Measurements from ENCODE around the gene ETV3. TPM values are rescaled to one million over a fixed set of nuclear protein-coding genes. Genes with fewer than 3 reads are reported as not detected.

Gene ETV3
- total RNA-seq (2021; ENCODE audit: unreplicated experiment), result 21.2 TPM
- polyA plus RNA-seq (2012), result 10.0 and 11.0 TPM in 2 replicates
- Bru-seq, nascent RNA, result percentile 91 among the genes with signal in this experiment
- BruChase-seq, experiment 1, labeled RNA remaining after a 6-hour chase, result percentile 81 among the genes with signal in this experiment
- percentile 95 among the genes with signal in this experiment for BruChase-seq, experiment 2, labeled RNA remaining after a 2-hour chase
- long read RNA-seq, partial matches to known transcripts, result 2 of 5 reads
- long read RNA-seq, other reads (novel, unspliced or antisense), result 2 of 5 reads

DNA sequence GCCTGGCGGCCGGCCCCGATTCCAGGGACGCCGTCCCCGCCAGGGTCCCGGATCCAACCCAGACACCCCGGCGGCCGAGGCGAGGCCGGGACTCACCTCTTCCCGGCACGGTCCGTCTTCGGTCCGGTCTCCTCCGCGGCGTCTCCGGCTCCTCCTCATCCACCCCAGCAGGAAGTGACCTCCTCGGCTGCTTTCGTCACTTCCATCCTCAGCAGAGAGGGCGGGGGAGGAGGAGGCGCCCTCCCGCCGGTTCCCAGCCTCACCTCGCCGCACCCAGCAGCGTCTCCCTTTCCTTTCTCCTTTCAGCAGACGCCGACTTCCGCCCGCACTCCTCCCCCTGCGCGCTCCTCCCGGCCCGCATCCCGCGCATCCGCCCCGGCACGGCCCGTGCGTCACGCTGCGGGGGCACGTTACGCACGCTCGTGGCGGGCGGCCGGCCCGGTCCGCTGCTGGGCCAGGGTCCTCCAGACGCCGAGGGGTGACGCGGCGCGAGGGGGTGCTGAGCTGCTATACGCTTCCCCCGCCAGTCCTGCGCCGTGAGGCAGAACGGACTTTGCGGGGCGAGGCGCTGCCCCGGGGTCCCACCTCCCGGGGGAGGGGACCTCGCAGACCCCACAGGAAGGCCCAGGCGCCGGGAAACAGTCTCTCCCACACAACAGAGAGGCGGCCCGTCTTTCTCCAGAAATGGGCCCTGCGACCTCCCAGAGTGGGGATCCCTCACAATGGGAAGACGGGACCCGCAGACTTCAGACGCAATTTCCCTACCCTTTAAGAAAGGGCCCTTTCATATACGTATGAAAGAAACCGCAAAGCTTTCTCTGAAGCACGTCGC, at the start of gene ETV3:
Gene ETV3, minus strand, starts transcription at position 176 of the 832 bp plus-strand sequence. CDS start 2,043 bp downstream, outside the sequence.
- peak; percentile 76 for DNase-seq (ENCODE audit: low read depth, low spot score)
- H3K27ac ChIP-seq (ENCODE audit: low read depth, low read length), result peak within 1 kb of the TSS; percentile 60
- peaks cover 13 to 25% of the 10 kb centered on the region in 2 experiments for H3K4me1 ChIP-seq (ENCODE audit: control insufficient read depth in 1 of 2, insufficient read depth in 2 of 2, low read length in 2 of 2)
- ATAC-seq, result peak; percentile 92
- RAD21 ChIA-PET (ENCODE audit: low non-redundant PET in 1 of 2, low total read pairs in 2 of 2, uncharacterized antibody in 2 of 2, unreplicated experiment in 2 of 2), result no interaction called here
- intact Hi-C loops (cut with micrococcal nuclease), result loop anchor here (5.0 kb wide), 1 partner anchor 46 kb away; no protein-coding TSS in a partner anchor
- H3K79me2 ChIP-seq (ENCODE audit: insufficient read depth, low read length), result peaks cover 44% of the 10 kb centered on the region
- peak within 1 kb of the TSS; percentile 91 to 94 for H3K4me3 ChIP-seq (replicated peaks in 1 of 2; ENCODE audit: low read depth in 1 of 2, low read length in 2 of 2)
- peaks cover 7% of the 10 kb centered on the region; the same call in 1 of the 2 replicates for H4K20me1 ChIP-seq (ENCODE audit: insufficient read depth)
- no peaks in the 10 kb centered on the region for H3K9me2 ChIP-seq (ENCODE audit: insufficient read depth)
- no peaks in the 10 kb centered on the region for H3K9me3 ChIP-seq (ENCODE audit: control insufficient read depth in 1 of 2, insufficient read depth in 1 of 2, low read depth in 1 of 2, low read length in 2 of 2)
- POLR2A ChIA-PET, result no interaction called here
- H3K27me3 ChIP-seq (ENCODE audit: insufficient read depth, low read length), result no peaks in the 10 kb centered on the region
- H2AFZ ChIP-seq (ENCODE audit: low read depth, low read length, poor library complexity, severe bottlenecking), result no peak within 1 kb of the TSS
- CTCF ChIA-PET, result interaction anchor here (3.7 kb wide), 1 partner anchor 16 kb away, joined by 18 read pairs; no protein-coding TSS in a partner anchor
- peak within 1 kb of the TSS; percentile 90 for H3K4me2 ChIP-seq (ENCODE audit: low read length)
- TSS peak; percentile 79 for BruUV-seq (replicated peaks)
- H3K36me3 ChIP-seq (ENCODE audit: control insufficient read depth in 1 of 2, insufficient read depth in 2 of 2, low read length in 2 of 2), result peaks cover 22 to 26% of the 10 kb centered on the region in 2 experiments
- H3K9ac ChIP-seq (ENCODE audit: low read length), result peak within 1 kb of the TSS; percentile 84
- TF ChIP-seq, protein P1, sequence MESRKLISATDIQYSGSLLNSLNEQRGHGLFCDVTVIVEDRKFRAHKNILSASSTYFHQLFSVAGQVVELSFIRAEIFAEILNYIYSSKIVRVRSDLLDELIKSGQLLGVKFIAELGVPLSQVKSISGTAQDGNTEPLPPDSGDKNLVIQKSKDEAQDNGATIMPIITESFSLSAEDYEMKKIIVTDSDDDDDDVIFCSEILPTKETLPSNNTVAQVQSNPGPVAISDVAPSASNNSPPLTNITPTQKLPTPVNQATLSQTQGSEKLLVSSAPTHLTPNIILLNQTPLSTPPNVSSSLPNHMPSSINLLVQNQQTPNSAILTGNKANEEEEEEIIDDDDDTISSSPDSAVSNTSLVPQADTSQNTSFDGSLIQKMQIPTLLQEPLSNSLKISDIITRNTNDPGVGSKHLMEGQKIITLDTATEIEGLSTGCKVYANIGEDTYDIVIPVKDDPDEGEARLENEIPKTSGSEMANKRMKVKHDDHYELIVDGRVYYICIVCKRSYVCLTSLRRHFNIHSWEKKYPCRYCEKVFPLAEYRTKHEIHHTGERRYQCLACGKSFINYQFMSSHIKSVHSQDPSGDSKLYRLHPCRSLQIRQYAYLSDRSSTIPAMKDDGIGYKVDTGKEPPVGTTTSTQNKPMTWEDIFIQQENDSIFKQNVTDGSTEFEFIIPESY (IDR thresholded peaks at IDR 0.05; ENCODE audit: extremely low read depth, insufficient replicate concordance, low read length), result no peak
- TF ChIP-seq CEBPB (IDR thresholded peaks at IDR 0.05; ENCODE audit: low read depth) (no peak), RAD21 (IDR thresholded peaks at IDR 0.05; ENCODE audit: low read depth) (no peak), EZH2 (IDR thresholded peaks at IDR 0.05) (no peak), ZNF274 (IDR thresholded peaks at IDR 0.05; ENCODE audit: low read depth, low read length) (no peak), POLR2A (IDR thresholded peaks at IDR 0.05; ENCODE audit: borderline replicate concordance, extremely low read depth, insufficient read depth, insufficient read length) (peak; percentile 37), ZFX (IDR thresholded peaks at IDR 0.05) (peak; percentile 95), SRF (IDR thresholded peaks at IDR 0.05; ENCODE audit: low read depth) (no peak), YY1 (IDR thresholded peaks at IDR 0.05; ENCODE audit: extremely low read depth, insufficient replicate concordance, low read depth, low read length) (no peak), ELF1 (IDR thresholded peaks at IDR 0.05; ENCODE audit: borderline replicate concordance, low read depth) (no peak; the same call in 1 of the 2 replicates), JUND (IDR thresholded peaks at IDR 0.05) (no peak), EGR1 (IDR thresholded peaks at IDR 0.05; ENCODE audit: low read depth) (peak; percentile 78), FOSL1 (IDR thresholded peaks at IDR 0.05; ENCODE audit: low read depth) (no peak), POLR2AphosphoS5 (IDR thresholded peaks at IDR 0.05; ENCODE audit: low read depth, low read length) (peak; percentile 93), EZH2phosphoT487 (IDR thresholded peaks at IDR 0.05; ENCODE audit: borderline replicate concordance) (no peak)
- TF ChIP-seq, protein P2, sequence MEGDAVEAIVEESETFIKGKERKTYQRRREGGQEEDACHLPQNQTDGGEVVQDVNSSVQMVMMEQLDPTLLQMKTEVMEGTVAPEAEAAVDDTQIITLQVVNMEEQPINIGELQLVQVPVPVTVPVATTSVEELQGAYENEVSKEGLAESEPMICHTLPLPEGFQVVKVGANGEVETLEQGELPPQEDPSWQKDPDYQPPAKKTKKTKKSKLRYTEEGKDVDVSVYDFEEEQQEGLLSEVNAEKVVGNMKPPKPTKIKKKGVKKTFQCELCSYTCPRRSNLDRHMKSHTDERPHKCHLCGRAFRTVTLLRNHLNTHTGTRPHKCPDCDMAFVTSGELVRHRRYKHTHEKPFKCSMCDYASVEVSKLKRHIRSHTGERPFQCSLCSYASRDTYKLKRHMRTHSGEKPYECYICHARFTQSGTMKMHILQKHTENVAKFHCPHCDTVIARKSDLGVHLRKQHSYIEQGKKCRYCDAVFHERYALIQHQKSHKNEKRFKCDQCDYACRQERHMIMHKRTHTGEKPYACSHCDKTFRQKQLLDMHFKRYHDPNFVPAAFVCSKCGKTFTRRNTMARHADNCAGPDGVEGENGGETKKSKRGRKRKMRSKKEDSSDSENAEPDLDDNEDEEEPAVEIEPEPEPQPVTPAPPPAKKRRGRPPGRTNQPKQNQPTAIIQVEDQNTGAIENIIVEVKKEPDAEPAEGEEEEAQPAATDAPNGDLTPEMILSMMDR (IDR thresholded peaks at IDR 0.05 in 2 of 3, conservative IDR thresholded peaks at IDR 0.05 in 1 of 3; ENCODE audit: borderline replicate concordance in 1 of 3, insufficient read depth in 1 of 3, low read depth in 2 of 3, low read length in 2 of 3), result no peak
- TF ChIP-seq, protein P3, sequence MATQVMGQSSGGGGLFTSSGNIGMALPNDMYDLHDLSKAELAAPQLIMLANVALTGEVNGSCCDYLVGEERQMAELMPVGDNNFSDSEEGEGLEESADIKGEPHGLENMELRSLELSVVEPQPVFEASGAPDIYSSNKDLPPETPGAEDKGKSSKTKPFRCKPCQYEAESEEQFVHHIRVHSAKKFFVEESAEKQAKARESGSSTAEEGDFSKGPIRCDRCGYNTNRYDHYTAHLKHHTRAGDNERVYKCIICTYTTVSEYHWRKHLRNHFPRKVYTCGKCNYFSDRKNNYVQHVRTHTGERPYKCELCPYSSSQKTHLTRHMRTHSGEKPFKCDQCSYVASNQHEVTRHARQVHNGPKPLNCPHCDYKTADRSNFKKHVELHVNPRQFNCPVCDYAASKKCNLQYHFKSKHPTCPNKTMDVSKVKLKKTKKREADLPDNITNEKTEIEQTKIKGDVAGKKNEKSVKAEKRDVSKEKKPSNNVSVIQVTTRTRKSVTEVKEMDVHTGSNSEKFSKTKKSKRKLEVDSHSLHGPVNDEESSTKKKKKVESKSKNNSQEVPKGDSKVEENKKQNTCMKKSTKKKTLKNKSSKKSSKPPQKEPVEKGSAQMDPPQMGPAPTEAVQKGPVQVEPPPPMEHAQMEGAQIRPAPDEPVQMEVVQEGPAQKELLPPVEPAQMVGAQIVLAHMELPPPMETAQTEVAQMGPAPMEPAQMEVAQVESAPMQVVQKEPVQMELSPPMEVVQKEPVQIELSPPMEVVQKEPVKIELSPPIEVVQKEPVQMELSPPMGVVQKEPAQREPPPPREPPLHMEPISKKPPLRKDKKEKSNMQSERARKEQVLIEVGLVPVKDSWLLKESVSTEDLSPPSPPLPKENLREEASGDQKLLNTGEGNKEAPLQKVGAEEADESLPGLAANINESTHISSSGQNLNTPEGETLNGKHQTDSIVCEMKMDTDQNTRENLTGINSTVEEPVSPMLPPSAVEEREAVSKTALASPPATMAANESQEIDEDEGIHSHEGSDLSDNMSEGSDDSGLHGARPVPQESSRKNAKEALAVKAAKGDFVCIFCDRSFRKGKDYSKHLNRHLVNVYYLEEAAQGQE (IDR thresholded peaks at IDR 0.05; ENCODE audit: low read depth), result no peak
- TF ChIP-seq, protein P4, sequence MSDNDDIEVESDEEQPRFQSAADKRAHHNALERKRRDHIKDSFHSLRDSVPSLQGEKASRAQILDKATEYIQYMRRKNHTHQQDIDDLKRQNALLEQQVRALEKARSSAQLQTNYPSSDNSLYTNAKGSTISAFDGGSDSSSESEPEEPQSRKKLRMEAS (IDR thresholded peaks at IDR 0.05), result peak; percentile 90
